Measurements from ENCODE around the gene CDC6.

CDC6 gene

GRCh38 chr17:40312131-40312731 is 24.6 kb downstream of the CDC6 start:
- no peak for DNase-seq

GRCh38 chr17:40312893-40313667 is 25.4 kb downstream of the CDC6 start:
- no peak for DNase-seq

DNA sequence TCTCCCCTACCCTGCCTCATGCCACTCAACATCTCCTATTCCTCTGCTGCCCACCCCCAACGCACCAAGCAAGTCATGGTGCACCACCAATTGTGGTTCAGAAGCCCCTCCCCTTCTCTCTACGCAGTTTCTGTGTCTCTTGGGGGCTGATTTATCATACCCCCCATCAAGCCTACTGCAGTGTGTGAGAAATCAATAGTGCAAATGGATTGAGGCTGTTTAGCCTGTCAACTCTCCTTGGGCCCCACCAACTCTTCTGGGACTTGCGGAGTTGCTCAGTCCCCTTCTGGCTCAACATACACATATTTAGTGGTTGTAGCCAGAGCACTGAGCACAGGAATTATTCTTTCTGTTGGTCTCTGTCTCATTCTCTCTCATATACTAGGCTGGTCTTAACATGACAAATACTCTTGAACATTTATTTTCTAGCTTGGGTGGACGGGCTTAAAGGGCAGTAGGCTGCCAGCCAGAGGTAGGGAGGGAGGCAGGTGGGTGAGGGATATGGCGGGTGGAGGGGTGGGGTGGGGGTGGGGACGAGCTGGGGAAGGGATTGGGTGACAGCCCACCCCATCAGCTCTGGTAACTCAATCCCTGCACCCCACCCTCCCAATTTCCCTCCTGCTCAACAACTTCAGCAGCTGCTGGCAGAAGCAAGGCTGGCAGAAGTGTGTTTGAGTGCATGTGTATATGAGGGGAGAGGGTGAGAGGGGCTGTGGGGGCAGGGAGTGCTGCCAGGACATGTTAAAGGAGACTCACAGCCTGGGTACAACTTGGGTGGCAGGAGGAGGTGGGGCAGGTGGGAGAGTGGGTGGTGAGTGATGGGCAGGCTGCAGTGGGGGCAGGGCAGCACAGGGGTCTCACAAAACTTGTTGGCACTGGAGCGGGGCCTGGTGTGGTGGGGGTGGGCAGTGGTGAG is 26.2 kb downstream of the CDC6 start:
- DNase-seq = no peak

- peak in 1 of 6 experiments; percentile 52 for DNase-seq
These were observed 26.9 kb downstream of the CDC6 start for GRCh38 chr17:40314584-40314956.

GRCh38 chr17:40315206-40315605 is 27.5 kb downstream of the CDC6 start:
- no peak for DNase-seq

- no peak for DNase-seq
These were observed 28.2 kb downstream of the CDC6 start for GRCh38 chr17:40315678-40316570.

GRCh38 chr17:40316571-40317344 is 29.1 kb downstream of the CDC6 start:
- DNase-seq = no peak

GRCh38 chr17:40317345-40317873 is 29.7 kb downstream of the CDC6 start:
- peak in 4 of 6 experiments; percentile 12 to 55 (median 40) for DNase-seq

DNA sequence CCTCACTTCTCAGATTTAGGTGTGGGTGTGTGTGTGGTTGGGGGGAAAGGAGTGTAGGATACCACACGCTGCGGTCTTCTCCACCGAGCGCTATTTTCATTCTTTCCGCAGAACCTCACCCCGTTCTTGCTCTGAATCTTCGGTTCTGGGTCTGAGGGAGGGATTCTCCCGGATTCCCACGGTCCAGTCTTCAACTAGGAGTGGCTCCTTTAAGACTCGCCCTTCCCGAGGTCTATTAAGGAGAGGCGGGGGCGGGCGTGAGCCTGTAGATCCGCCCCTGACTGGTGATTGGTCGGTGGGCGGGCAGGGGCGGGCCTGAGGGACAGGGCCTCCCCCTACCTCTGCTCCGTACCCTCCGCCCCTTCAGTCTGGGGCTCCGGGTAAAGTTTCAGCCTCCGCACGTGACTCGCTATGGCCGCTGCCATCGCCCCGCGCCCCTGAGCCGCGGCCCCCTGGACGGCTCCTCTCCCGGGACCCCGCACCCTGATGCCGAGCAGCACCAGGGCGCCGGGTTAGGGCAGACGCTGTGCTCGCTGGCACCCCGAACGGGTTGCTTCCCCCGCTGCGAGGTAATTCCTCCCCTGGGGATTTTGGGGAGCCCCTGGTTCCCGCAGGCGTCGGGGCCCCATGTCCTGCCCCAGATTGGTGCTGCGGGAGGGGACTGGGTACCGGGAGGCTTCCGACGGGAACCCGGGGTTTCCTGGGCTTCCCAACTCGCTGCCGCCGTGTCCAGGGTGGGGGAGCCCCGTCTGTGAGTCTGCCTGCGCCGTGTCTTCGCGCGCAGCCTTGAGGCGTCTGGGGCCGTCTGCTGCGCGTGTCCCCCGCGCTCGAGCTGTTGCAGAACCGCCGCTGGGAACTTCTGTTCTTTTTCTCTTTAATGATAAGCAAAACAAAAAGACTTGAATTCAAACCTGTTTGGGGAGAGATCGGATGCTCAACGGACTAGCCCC is 30.5 kb downstream of the CDC6 start:
- DNase-seq = peak; percentile 84 to 91 (median 88)

GRCh38 chr17:40318830-40319391 is 31.2 kb downstream of the CDC6 start:
- DNase-seq = peak in 3 of 6 experiments; percentile 42 to 49 (median 49)

- DNase-seq = peak; percentile 49 to 81 (median 66)
These were observed 32.2 kb downstream of the CDC6 start for GRCh38 chr17:40319651-40320540.

- peak in 5 of 6 experiments; percentile 27 to 57 (median 42) for DNase-seq
These were observed 33.3 kb downstream of the CDC6 start for GRCh38 chr17:40320756-40321523.

DNA sequence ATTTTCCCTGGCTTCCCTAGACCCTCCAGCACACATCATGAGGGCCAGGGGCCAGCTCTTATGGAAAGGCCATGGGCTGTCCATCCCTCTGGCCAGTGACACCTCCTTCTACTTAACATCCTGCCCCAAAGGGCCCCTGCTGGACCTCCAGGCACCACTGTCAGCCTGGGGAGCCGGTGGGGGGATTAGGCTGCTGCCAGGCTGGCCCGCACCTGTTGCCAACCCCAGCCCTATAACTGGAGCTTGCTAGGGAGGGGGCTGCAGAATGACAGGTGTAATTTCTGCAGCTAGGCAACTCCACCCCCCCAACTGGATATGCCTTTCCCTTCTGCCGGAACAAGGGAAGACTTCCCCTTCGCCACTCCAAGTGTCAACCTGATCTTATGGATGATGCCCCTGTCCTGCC is 33.8 kb downstream of the CDC6 start:
- DNase-seq = peak in 1 of 6 experiments; percentile 52

DNA sequence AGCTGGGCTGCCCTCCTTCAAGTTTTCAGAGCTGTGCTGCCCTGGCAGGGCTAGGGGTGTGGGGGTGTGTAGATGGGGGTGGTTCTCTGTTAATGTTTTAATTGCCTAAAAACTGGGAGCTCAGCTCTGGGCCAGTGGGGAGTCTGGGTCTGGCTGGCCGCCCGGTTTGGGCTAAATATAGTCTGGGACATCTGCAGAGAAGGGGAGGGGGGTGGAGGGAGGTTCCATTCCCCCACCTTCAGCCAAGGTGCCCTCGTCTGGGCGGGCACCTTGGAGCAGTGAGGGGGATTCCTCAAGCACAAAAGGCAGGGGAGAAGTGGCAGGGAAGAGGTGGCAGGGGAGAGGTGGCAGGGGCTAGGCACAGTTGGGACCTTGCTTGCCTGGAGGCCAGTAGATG is 34.3 kb downstream of the CDC6 start:
- peak in 3 of 6 experiments; percentile 56 to 79 (median 77) for DNase-seq

DNA sequence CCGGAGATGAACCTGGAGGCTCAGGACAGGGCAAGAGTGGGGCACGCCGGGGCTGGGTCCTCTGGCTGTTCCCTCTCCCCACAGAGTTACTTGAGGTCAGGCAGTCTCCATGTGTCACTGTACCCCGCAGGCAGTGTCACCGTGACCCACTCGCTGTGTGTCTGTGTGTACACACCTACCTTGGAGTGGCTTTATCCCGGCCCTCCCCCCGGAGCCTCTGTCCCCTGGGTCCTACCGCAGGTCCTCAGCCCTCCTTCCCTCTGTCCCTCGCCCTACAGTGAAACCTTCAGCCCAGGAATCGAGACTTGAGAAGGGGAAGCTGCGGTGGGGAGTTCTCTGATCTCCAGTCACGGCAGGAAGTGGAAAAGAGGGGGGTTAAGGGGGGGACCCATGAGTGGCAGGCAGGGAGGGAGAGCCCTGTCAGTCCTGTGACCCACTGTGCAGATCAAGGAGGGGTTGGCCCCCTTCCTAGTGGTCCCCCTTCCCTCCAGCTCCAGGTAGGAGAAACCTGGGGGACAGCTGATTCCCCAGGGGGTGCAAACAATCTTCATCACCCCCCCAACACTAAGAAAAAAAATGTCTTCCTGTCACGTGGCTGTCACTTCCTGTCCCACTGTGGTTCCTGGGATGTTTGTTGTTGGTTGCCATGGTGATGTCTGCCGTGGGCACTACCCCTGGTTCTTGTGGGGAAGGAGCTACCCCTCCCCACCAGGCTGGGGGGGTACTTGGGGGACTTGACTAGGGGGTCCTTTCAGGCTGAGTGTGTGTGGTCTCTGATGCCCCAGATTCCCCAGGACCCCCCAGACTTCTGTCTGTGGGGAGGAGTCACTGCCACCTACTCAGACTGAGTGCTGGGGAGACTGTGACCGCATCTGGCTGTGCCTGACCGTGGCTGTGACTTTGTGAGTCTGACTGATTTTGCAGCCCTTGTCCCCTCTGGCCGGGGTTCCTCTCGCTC is 35.0 kb downstream of the CDC6 start:
- peak; percentile 87 to 99 (median 96) for DNase-seq

All from stimulated activated naive CD4-positive, alpha-beta T cell (primary cell).